ENCODE results near the gene C2.
"Not testable (repeated sequence)": the region's sequence is repeated elsewhere in the genome, so short reads cannot be mapped to it uniquely, and the experiment has no call there.

Gene C2

DNA sequence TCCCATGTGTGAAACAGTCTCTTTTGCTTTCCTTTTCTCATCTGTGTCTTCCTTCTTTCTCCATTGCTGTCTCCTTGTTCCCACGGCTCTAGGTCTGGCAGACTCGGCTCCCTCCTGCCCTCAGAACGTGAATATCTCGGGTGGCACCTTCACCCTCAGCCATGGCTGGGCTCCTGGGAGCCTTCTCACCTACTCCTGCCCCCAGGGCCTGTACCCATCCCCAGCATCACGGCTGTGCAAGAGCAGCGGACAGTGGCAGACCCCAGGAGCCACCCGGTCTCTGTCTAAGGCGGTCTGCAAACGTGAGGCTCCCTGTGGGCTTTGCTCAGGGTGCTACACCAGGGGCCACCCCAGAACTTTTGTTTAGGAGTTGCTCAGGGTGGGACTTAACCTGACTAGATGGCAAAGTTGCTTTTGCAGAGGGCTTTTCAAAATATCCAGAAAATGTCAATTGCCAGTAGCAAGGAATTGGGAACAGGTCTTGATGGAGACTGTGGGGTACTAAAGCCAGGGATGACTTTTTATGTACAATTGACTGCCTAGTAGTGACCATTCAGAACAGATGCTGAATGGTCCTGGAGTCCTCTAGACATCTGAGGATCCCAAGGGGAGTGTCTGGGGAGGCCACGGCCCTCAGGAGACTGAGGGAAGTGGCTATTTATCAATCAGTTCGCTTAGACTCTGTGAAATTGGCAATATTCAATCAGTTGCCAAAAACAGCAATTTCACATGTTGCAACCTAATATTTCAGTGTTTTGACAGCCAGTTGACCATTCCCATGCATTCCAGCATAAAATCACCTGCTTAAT is 550 bp downstream of the C2 start:
- TF ChIP-seq, protein P1, sequence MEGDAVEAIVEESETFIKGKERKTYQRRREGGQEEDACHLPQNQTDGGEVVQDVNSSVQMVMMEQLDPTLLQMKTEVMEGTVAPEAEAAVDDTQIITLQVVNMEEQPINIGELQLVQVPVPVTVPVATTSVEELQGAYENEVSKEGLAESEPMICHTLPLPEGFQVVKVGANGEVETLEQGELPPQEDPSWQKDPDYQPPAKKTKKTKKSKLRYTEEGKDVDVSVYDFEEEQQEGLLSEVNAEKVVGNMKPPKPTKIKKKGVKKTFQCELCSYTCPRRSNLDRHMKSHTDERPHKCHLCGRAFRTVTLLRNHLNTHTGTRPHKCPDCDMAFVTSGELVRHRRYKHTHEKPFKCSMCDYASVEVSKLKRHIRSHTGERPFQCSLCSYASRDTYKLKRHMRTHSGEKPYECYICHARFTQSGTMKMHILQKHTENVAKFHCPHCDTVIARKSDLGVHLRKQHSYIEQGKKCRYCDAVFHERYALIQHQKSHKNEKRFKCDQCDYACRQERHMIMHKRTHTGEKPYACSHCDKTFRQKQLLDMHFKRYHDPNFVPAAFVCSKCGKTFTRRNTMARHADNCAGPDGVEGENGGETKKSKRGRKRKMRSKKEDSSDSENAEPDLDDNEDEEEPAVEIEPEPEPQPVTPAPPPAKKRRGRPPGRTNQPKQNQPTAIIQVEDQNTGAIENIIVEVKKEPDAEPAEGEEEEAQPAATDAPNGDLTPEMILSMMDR (IDR thresholded peaks at IDR 0.05): no peak
- Mint-ChIP-seq H3K9me3 (peaks cover 9% of the 10 kb centered on the region), H3K36me3 (ENCODE audit: low read depth) (no peaks in the 10 kb centered on the region), H3K27me3 (ENCODE audit: low read depth, poor library complexity) (peaks cover 9% of the 10 kb centered on the region), H3K4me3 (no peak overlapping the region), H3K4me1 (peaks cover 11% of the 10 kb centered on the region), H3K27ac (no peak overlapping the region)
- DNase-seq: no peak

DNA sequence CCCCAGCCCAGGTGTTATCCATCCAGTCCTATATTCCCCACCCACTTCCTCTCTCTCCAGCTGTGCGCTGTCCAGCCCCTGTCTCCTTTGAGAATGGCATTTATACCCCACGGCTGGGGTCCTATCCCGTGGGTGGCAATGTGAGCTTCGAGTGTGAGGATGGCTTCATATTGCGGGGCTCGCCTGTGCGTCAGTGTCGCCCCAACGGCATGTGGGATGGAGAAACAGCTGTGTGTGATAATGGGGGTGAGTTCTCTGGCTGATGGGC is 1.1 kb downstream of the C2 start:
- Mint-ChIP-seq H3K27me3 (ENCODE audit: low read depth, poor library complexity) (peaks cover 9% of the 10 kb centered on the region), H3K4me1 (peaks cover 11% of the 10 kb centered on the region), H3K9me3 (peaks cover 14% of the 10 kb centered on the region), H3K4me3 (no peak overlapping the region), H3K27ac (no peak overlapping the region), H3K36me3 (ENCODE audit: low read depth) (no peaks in the 10 kb centered on the region)
- no peak for DNase-seq
- TF ChIP-seq, protein P1 (IDR thresholded peaks at IDR 0.05): no peak

DNA sequence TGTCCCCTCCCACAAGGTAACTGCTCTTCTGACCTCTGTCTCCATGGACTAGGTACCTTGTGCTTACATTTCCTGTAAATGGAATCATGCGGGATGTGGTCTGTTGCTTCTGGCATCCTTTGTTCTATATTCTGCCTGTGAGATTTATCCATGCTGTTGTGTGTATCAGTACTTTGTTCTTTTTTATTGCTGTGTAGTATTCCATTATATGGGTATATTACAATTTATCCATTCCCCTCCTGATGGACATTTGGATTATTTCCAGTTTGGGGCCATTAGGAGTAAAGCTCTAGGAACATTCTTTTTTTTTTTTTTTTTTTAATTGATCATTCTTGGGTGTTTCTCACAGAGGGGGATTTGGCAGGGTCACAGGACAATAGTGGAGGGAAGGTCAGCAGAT is 3.4 kb downstream of the C2 start:
- Mint-ChIP-seq H3K36me3 (ENCODE audit: low read depth) (no peaks in the 10 kb centered on the region), H3K9me3 (peaks cover 14% of the 10 kb centered on the region), H3K4me1 (peaks cover 11% of the 10 kb centered on the region), H3K4me3 (no peak overlapping the region), H3K27ac (no peak overlapping the region), H3K27me3 (ENCODE audit: low read depth, poor library complexity) (peaks cover 6% of the 10 kb centered on the region)
- DNase-seq: no peak
- TF ChIP-seq, protein P1 (IDR thresholded peaks at IDR 0.05): no peak

DNA sequence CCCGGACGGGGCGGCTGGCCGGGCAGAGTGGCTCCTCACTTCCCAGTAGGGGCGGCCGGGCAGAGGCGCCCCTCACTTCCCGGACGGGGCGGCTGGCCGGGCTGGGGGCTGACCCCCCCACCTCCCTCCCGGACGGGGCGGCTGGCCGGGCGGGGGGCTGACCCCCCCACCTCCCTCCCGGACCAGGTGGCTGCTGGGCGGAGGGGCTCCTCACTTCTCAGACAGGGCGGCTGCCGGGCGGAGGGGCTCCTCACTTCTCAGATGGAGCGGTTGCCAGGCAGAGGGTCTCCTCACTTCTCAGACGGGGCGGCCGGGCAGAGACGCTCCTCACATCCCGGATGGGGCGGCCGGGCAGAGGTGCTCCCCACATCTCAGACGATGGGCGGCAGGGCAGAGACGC is 4.6 kb downstream of the C2 start:
- not testable (repeated sequence) for DNase-seq; H3K27ac Mint-ChIP-seq; H3K4me3 Mint-ChIP-seq; H3K36me3 Mint-ChIP-seq (ENCODE audit: low read depth)
- peaks cover 11% of the 10 kb centered on the region for H3K4me1 Mint-ChIP-seq
- peaks cover 13% of the 10 kb centered on the region for H3K27me3 Mint-ChIP-seq (ENCODE audit: low read depth, poor library complexity)
- H3K9me3 Mint-ChIP-seq: peaks cover 14% of the 10 kb centered on the region

DNA sequence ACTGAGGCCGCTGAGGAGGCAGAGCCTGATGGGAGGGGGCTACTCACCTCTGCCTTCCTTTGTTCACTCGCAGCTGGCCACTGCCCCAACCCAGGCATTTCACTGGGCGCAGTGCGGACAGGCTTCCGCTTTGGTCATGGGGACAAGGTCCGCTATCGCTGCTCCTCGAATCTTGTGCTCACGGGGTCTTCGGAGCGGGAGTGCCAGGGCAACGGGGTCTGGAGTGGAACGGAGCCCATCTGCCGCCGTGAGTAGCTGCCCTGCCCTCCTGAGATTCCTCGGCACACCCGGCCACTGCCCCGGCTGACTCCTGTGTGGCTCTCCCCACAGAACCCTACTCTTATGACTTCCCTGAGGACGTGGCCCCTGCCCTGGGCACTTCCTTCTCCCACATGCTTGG is 6.0 kb downstream of the C2 start:
- DNase-seq: no peak
- Mint-ChIP-seq H3K27me3 (ENCODE audit: low read depth, poor library complexity) (peaks cover 12% of the 10 kb centered on the region), H3K36me3 (ENCODE audit: low read depth) (no peaks in the 10 kb centered on the region), H3K27ac (no peak overlapping the region), H3K4me1 (no peaks in the 10 kb centered on the region), H3K9me3 (peaks cover 14% of the 10 kb centered on the region), H3K4me3 (no peak overlapping the region)
- TF ChIP-seq, protein P1 (IDR thresholded peaks at IDR 0.05): no peak

DNA sequence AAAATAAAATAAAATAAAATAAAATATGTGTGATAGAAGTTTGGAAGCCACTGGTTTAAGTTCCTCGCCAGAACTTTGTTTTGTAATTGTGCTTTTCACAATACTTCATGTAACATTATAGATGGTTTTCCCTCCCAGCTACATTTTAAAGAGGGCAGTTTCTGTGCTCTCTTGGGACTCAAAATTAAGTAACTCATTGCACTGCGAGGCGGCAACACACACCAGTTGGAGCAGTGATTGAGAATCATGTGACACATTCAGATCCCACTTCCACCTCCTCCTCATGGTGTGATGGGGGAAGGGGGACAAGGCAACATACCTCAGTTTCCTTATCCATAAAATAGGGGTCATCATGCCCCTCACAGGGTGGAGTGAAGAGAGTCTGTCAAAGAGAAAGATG is 7.5 kb downstream of the C2 start:
- no peak for DNase-seq
- no peak overlapping the region for H3K4me3 Mint-ChIP-seq
- no peak overlapping the region for H3K27ac Mint-ChIP-seq
- H3K4me1 Mint-ChIP-seq: peaks cover under 1% of the 10 kb centered on the region
- H3K36me3 Mint-ChIP-seq (ENCODE audit: low read depth): no peaks in the 10 kb centered on the region
- peaks cover 11% of the 10 kb centered on the region for H3K27me3 Mint-ChIP-seq (ENCODE audit: low read depth, poor library complexity)
- peaks cover 14% of the 10 kb centered on the region for H3K9me3 Mint-ChIP-seq
- TF ChIP-seq, protein P1 (IDR thresholded peaks at IDR 0.05): no peak
